Measurements from ENCODE around the gene AKR1E2.

The AKR1E2 gene

GRCh38 chr10:4806534-4806933 is 19.5 kb upstream of the AKR1E2 start:
- Histone ChIP-seq H3K27me3 (no peaks in the 10 kb centered on the region), H3K27ac (no peak overlapping the region), H3K4me1 (no peaks in the 10 kb centered on the region), H3K9me3 (no peaks in the 10 kb centered on the region), H3K36me3 (no peaks in the 10 kb centered on the region), H3K4me3 (no peak overlapping the region)
- no peak for TF ChIP-seq CTCF (IDR thresholded peaks at IDR 0.05)
- DNase-seq, result no peak
- intact Hi-C loops (cut with DNase I; ENCODE audit: low total_unique reads), result no loop called here

- Histone ChIP-seq H3K4me1 (no peaks in the 10 kb centered on the region), H3K36me3 (no peaks in the 10 kb centered on the region), H3K27ac (no peak overlapping the region), H3K4me3 (no peak overlapping the region), H3K9me3 (no peaks in the 10 kb centered on the region), H3K27me3 (no peaks in the 10 kb centered on the region)
- intact Hi-C loops (cut with DNase I; ENCODE audit: low total_unique reads), result no loop called here
- no peak for TF ChIP-seq CTCF (IDR thresholded peaks at IDR 0.05)
- no peak for DNase-seq
Measured at GRCh38 chr10:4807761-4808507, 18.1 kb upstream of the AKR1E2 start.

GRCh38 chr10:4809156-4809555 is 16.9 kb upstream of the AKR1E2 start:
- no peak for DNase-seq
- H3K27me3 ChIP-seq, result no peaks in the 10 kb centered on the region
- H3K9me3 ChIP-seq, result no peaks in the 10 kb centered on the region
- intact Hi-C loops (cut with DNase I; ENCODE audit: low total_unique reads), result no loop called here
- TF ChIP-seq CTCF (IDR thresholded peaks at IDR 0.05), result no peak
- H3K4me3 ChIP-seq, result no peak overlapping the region
- no peaks in the 10 kb centered on the region for H3K36me3 ChIP-seq
- H3K4me1 ChIP-seq, result no peaks in the 10 kb centered on the region
- no peak overlapping the region for H3K27ac ChIP-seq

- no peak overlapping the region for H3K27ac ChIP-seq
- intact Hi-C loops (cut with DNase I; ENCODE audit: low total_unique reads), result no loop called here
- no peaks in the 10 kb centered on the region for H3K27me3 ChIP-seq
- H3K4me1 ChIP-seq, result peaks cover 0 to 3% (median 0%) of the 10 kb centered on the region in 4 donors
- no peaks in the 10 kb centered on the region for H3K9me3 ChIP-seq
- no peaks in the 10 kb centered on the region for H3K36me3 ChIP-seq
- TF ChIP-seq CTCF (IDR thresholded peaks at IDR 0.05), result no peak
- H3K4me3 ChIP-seq, result no peak overlapping the region
- no peak for DNase-seq
Measured at GRCh38 chr10:4810092-4810491, 15.9 kb upstream of the AKR1E2 start.

- DNase-seq, result no peak
- no peaks in the 10 kb centered on the region for H3K27me3 ChIP-seq
- TF ChIP-seq CTCF (IDR thresholded peaks at IDR 0.05), result no peak
- peaks cover 0 to 4% (median 0%) of the 10 kb centered on the region in 4 donors for H3K4me1 ChIP-seq
- intact Hi-C loops (cut with DNase I; ENCODE audit: low total_unique reads), result no loop called here
- H3K27ac ChIP-seq, result no peak overlapping the region
- no peaks in the 10 kb centered on the region for H3K9me3 ChIP-seq
- no peaks in the 10 kb centered on the region for H3K36me3 ChIP-seq
- H3K4me3 ChIP-seq, result no peak overlapping the region
Measured at GRCh38 chr10:4812046-4812445, 14.0 kb upstream of the AKR1E2 start.

Measured in tibial artery (tissue), 4 donors.